Caco-2 (cell line): Measurements from ENCODE around the gene TENT5D. TPM values are rescaled to one million over a fixed set of nuclear protein-coding genes. Genes with fewer than 3 reads are reported as not detected.
"Not testable (repeated sequence)": the region's sequence is repeated elsewhere in the genome, so short reads cannot be mapped to it uniquely, and the experiment has no call there.

Experiments used
- BruUV-seq: library from RNA; stranded (reverse); fragments of 400-500 nt; replicated peaks from 2 replicates; lab custom pipeline; 2021; lab: Mats Ljungman, UMichigan
- CTCF ChIA-PET: fragments of 300-600 bp; sonication (Branson Sonifier 250); formaldehyde crosslinking; loops from one replicate; lab custom pipeline; 2022; ENCODE audit warnings: antibody characterized with exemption; lab: Charles Lee
- POLR2A ChIA-PET: fragments of 300-600 bp; sonication (Branson Sonifier 250); formaldehyde crosslinking; loops from one replicate; lab custom pipeline; 2022; ENCODE audit warnings: antibody characterized with exemption; lab: Charles Lee
- DNase-seq, 2 experiments: peaks; one replicate each; pipeline versions ENCODE4 v3.0.0 to v3.0.0-alpha.2; 2020 to 2022
- H3K27me3 ChIP-seq: replicated peaks from 2 replicates; pipeline ENCODE4 v1.6.0; 2011; ENCODE audit warnings: low read length; ENCODE audit not compliant: control insufficient read depth, insufficient read depth
- H3K36me3 ChIP-seq: 2 replicates; pipeline ENCODE4 v1.5.1; 2011; ENCODE audit warnings: low read length; ENCODE audit not compliant: control insufficient read depth, insufficient read depth
- H3K4me1 ChIP-seq: fragments of 250-450 bp; sonication (Bioruptor Pico); 2 replicates; pipeline ENCODE4 v1.5.1; 2020; ENCODE audit warnings: mild to moderate bottlenecking
- H3K4me3 ChIP-seq: 2 replicates; pipeline ENCODE4 v1.5.1; 2011; ENCODE audit warnings: low read depth, mild to moderate bottlenecking, control low read depth, low read length
- H3K9me3 ChIP-seq: fragments of 250-450 bp; sonication (Bioruptor Pico); 2 replicates; pipeline ENCODE4 v1.5.1; 2020; ENCODE audit warnings: mild to moderate bottlenecking, moderate library complexity
- H3K27ac Mint-ChIP-seq: one replicate; pipeline ENCODE4 v1.8.0; 2022; ENCODE audit warnings: mixed read lengths; ENCODE audit not compliant: unreplicated experiment
- H3K27me3 Mint-ChIP-seq: one replicate; pipeline ENCODE4 v1.8.0; 2022; ENCODE audit warnings: mixed read lengths; ENCODE audit not compliant: insufficient read depth, unreplicated experiment
- H3K36me3 Mint-ChIP-seq: one replicate; pipeline ENCODE4 v1.8.0; 2022; ENCODE audit warnings: mild to moderate bottlenecking, mixed read lengths; ENCODE audit not compliant: insufficient read depth, unreplicated experiment
- H3K4me1 Mint-ChIP-seq: one replicate; pipeline ENCODE4 v1.8.0; 2022; ENCODE audit warnings: low read depth, mixed read lengths; ENCODE audit not compliant: unreplicated experiment
- H3K4me3 Mint-ChIP-seq: one replicate; pipeline ENCODE4 v1.8.0; 2022; ENCODE audit warnings: mild to moderate bottlenecking, moderate library complexity, mixed read lengths; ENCODE audit not compliant: unreplicated experiment
- H3K9me3 Mint-ChIP-seq: one replicate; pipeline ENCODE4 v1.8.0; 2022; ENCODE audit warnings: mixed read lengths; ENCODE audit not compliant: unreplicated experiment
- CTCF ChIP-seq, 2 experiments: fragments of 200-600 bp in 1 of 2; IDR thresholded peaks; 1 replicate in 1 of 2; 2 replicates in 1 of 2; pipeline versions ENCODE4 v1.5.1 to v1.8.0; 2011 to 2022; ENCODE audit warnings: antibody characterized with exemption in 1 of 2, control low read depth in 1 of 2, inconsistent platforms in 1 of 2, low read depth in 1 of 2, low read length in 1 of 2, mild to moderate bottlenecking in 1 of 2, moderate library complexity in 1 of 2; ENCODE audit not compliant: insufficient read depth in 1 of 2, severe bottlenecking in 1 of 2, unreplicated experiment in 1 of 2
- intact Hi-C: fragments of 100-400 bp; cut with micrococcal nuclease; formaldehyde crosslinking; loops from one replicate; pipeline ENCODE4 v1.10.0; 2022; ENCODE audit not compliant: unreplicated experiment
- total RNA-seq: library from RNA; stranded (reverse); gene quantifications from 2 replicates; pipeline ENCODE4 v1.2.3, GENCODE V29; 2022

Gene TENT5D
- total RNA-seq, 1 experiment from 2014 or later: not detected

GRCh38 chrX:80432863-80433262 is 12.6 kb downstream of the TENT5D start:
- ChIA-PET POLR2A (no interaction called here), CTCF (no interaction called here)
- no peaks in the 10 kb centered on the region for H3K4me1 ChIP-seq
- H3K4me3 ChIP-seq: no peak overlapping the region
- intact Hi-C loops: loop anchor here (5.0 kb wide), 1 partner anchor 144 kb away; no protein-coding TSS in a partner anchor
- BruUV-seq: no TSS peak
- no peak for DNase-seq
- Mint-ChIP-seq H3K27ac (no peak overlapping the region), H3K36me3 (no peaks in the 10 kb centered on the region), H3K4me3 (no peak overlapping the region), H3K9me3 (peaks cover 11% of the 10 kb centered on the region), H3K27me3 (no peaks in the 10 kb centered on the region), H3K4me1 (no peaks in the 10 kb centered on the region)
- no peak for TF ChIP-seq CTCF (IDR thresholded peaks at IDR 0.05; ENCODE audit: insufficient read depth in 1 of 2, low read depth in 1 of 2, low read length in 1 of 2, severe bottlenecking in 1 of 2, unreplicated experiment in 1 of 2)
- H3K36me3 ChIP-seq: no peaks in the 10 kb centered on the region
- H3K9me3 ChIP-seq: no peaks in the 10 kb centered on the region
- H3K27me3 ChIP-seq: no peaks in the 10 kb centered on the region

- POLR2A ChIA-PET, intact Hi-C loops, H3K27ac Mint-ChIP-seq, H3K36me3 ChIP-seq, H3K27me3 Mint-ChIP-seq, H3K4me1 Mint-ChIP-seq, H3K4me3 Mint-ChIP-seq, H3K9me3 ChIP-seq, H3K4me3 ChIP-seq, BruUV-seq, H3K4me1 ChIP-seq, H3K36me3 Mint-ChIP-seq, CTCF ChIA-PET, DNase-seq, H3K27me3 ChIP-seq, H3K9me3 Mint-ChIP-seq: not testable (repeated sequence)
Observed at GRCh38 chrX:80468166-80468565, 47.9 kb downstream of the TENT5D start.

- Mint-ChIP-seq H3K27me3 (no peaks in the 10 kb centered on the region), H3K4me3 (no peak overlapping the region), H3K27ac (no peak overlapping the region), H3K4me1 (no peaks in the 10 kb centered on the region), H3K36me3 (no peaks in the 10 kb centered on the region), H3K9me3 (peaks cover 10% of the 10 kb centered on the region)
- no peak overlapping the region for H3K4me3 ChIP-seq
- ChIA-PET CTCF (no interaction called here), POLR2A (no interaction called here)
- H3K36me3 ChIP-seq: no peaks in the 10 kb centered on the region
- TF ChIP-seq CTCF (IDR thresholded peaks at IDR 0.05; ENCODE audit: insufficient read depth in 1 of 2, low read depth in 1 of 2, low read length in 1 of 2, severe bottlenecking in 1 of 2, unreplicated experiment in 1 of 2): no peak
- no peak for DNase-seq
- H3K9me3 ChIP-seq: no peaks in the 10 kb centered on the region
- BruUV-seq: no TSS peak
- no peaks in the 10 kb centered on the region for H3K27me3 ChIP-seq
- H3K4me1 ChIP-seq: no peaks in the 10 kb centered on the region
- intact Hi-C loops: no loop called here
Observed at GRCh38 chrX:80471582-80471981, 51.3 kb downstream of the TENT5D start.

- no peaks in the 10 kb centered on the region for H3K27me3 ChIP-seq
- no peak overlapping the region for H3K27ac Mint-ChIP-seq
- H3K36me3 ChIP-seq: no peaks in the 10 kb centered on the region
- H3K4me1 Mint-ChIP-seq: no peaks in the 10 kb centered on the region
- H3K36me3 Mint-ChIP-seq: no peaks in the 10 kb centered on the region
- no peak for DNase-seq
- TF ChIP-seq CTCF (IDR thresholded peaks at IDR 0.05; ENCODE audit: insufficient read depth in 1 of 2, low read depth in 1 of 2, low read length in 1 of 2, severe bottlenecking in 1 of 2, unreplicated experiment in 1 of 2): no peak
- intact Hi-C loops: no loop called here
- ChIA-PET CTCF (no interaction called here), POLR2A (no interaction called here)
- no TSS peak for BruUV-seq
- H3K4me1 ChIP-seq: no peaks in the 10 kb centered on the region
- H3K4me3 Mint-ChIP-seq: no peak overlapping the region
- H3K4me3 ChIP-seq: no peak overlapping the region
- H3K9me3 ChIP-seq: no peaks in the 10 kb centered on the region
- no peaks in the 10 kb centered on the region for H3K27me3 Mint-ChIP-seq
- H3K9me3 Mint-ChIP-seq: no peaks in the 10 kb centered on the region
Observed at GRCh38 chrX:80485543-80485942, 65.3 kb downstream of the TENT5D start.
